ENCODE results near the gene CD8A. TPM values are rescaled to one million over a fixed set of nuclear protein-coding genes. Genes with fewer than 3 reads are reported as not detected.

The CD8A gene
- total RNA-seq, 1 donor from 2014 or later = 2.6 TPM

GRCh38 chr2:86815611-86816010 lies 24.9 kb upstream of the CD8A start:
- ATAC-seq (no peak), DNase-seq (ENCODE audit: low spot score) (no peak)

GRCh38 chr2:86809481-86810121 lies 18.9 kb upstream of the CD8A start:
- intact Hi-C loops (cut with DNase I) = no loop called here
- no peak for DNase-seq (ENCODE audit: low spot score)
- no peak for ATAC-seq

More at GRCh38 chr2:86815611-86816010, 24.9 kb upstream of the CD8A start:
- intact Hi-C loops (cut with DNase I) = no loop called here

DNA sequence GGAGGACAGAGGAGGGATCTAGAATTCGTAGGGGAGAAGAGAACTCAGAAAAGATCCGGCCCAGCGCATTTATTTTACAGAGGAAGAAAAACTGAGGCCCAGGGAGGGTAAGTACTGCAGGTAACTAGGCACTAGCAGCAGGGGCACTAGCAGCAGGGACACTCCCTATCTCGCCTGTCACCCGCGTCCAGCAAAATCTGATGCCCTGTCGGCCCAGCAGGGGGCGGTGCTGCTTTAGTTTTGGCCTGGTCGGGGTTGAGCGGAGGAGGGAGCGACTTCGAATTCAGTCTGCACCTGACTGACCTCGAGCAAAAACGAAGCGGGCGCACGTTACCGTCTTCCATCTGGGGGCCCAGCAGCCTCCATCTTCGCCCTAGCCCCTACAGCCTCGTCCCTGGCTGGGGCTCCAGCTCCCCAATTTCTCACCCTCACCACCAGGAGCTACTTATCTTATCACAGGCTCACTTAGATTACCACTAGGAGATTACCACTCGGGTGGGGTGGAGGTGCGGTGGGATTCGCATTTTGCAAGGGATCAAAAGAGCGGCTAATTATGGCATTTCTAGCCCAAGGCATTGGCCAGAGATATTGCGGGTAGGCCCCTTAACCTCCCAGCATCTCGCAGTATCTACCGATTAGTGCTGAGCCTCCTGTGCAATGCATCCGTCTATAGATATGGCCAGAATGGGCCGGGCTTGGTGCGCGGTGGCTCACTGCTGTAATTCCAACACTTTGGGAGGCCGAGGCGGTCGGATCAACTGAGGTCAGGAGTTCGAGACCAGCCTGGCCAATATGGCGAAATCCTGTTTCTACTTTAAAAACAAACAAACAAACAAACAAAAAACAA lies 17.8 kb upstream of the CD8A start:
- DNase-seq (ENCODE audit: low spot score) (peak; percentile 90), ATAC-seq (peak; percentile 97)
- intact Hi-C loops (cut with DNase I) = no loop called here

- DNase-seq (ENCODE audit: low spot score) (no peak), ATAC-seq (peak; percentile 70)
- intact Hi-C loops (cut with DNase I) = no loop called here
These were observed 17.0 kb upstream of the CD8A start for GRCh38 chr2:86807468-86808275.

DNA sequence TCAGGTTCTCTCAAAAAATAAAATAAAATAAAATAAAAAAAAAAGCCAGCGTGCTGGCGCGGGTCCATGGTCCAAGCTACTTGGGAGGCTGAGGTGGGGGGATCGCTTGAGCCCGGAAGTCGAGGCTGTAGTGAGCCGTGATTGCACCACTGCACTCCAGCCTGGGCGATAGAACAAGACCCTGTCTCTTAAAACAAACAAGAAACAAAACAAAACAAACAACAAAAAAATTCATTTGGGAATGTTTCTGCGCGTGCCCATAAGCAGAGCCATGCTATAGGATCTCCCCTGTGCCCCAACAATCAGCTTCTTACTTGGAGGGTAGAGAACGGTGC lies 16.4 kb upstream of the CD8A start:
- ATAC-seq = no peak
- intact Hi-C loops (cut with DNase I) = no loop called here
- DNase-seq (ENCODE audit: low spot score) = no peak

- ATAC-seq (no peak), DNase-seq (ENCODE audit: low spot score) (no peak)
- intact Hi-C loops (cut with DNase I) = no loop called here
These were observed 15.5 kb upstream of the CD8A start for GRCh38 chr2:86806059-86806857.

DNA sequence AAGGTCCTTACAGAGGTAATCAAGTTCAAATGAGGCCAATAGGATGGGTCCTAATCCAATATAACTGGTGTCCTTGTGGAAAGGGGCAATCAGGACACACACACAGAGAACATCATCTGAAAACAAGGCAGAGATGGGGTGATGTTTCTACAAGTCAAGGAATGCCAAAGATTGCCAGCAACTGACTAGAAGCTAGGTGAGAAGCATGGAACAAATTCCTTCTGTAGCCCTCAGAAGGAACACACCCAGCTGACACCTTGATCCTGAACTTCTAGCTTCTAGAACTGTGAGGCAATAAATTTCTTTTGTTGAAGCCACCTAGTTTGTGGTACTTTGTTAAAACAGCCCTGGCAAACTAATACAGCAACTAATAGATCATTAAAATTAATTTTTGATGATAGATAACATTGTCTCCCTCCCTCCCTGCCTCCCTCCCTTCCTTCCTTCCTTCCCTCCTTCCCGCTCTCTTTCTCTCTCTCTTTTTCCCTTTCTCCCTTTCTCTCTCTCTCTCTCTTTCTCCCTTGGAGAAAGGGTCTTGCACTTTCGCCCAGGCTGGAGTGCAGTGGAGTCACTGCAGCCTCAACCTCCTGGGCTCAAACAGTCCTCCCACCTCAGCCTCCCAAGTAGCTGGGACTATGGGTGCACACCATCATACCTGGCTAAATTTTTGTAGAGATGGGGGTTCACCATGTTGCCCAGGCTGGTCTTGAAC lies 10.3 kb upstream of the CD8A start:
- DNase-seq (ENCODE audit: low spot score) (no peak), ATAC-seq (no peak)
- intact Hi-C loops (cut with DNase I) = no loop called here

- DNase-seq (ENCODE audit: low spot score) (no peak), ATAC-seq (no peak)
- intact Hi-C loops (cut with DNase I) = no loop called here
These were observed 4.1 kb upstream of the CD8A start for GRCh38 chr2:86794861-86795260.

DNA sequence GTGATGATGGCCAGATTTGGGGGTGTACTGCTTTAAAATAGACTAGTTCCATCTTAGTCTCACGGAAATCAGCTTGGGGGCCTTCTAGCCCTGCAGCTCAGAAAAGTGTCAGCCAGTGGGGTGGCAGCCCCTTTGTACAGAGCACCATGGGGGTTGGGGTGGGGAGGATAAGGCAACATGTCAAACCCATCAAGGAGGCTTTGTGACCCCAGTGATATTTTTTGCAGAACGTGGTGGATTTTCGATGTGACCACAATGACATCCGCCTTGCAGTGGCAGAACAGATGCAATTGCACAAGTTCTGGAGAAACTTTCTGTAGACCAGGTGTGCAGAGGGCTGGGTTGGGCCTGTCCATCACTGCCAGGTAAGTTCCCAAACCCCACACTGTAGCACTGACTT lies 3.0 kb upstream of the CD8A start:
- ATAC-seq = no peak
- DNase-seq (ENCODE audit: low spot score) = no peak
- intact Hi-C loops (cut with DNase I) = no loop called here

- ATAC-seq (no peak), DNase-seq (ENCODE audit: low spot score) (no peak)
- intact Hi-C loops (cut with DNase I) = no loop called here
These were observed 860 bp upstream of the CD8A start for GRCh38 chr2:86791573-86791972.

GRCh38 chr2:86790134-86790675 lies 508 bp downstream of the CD8A start:
- no peak for ATAC-seq
- intact Hi-C loops (cut with DNase I) = no loop called here

DNA sequence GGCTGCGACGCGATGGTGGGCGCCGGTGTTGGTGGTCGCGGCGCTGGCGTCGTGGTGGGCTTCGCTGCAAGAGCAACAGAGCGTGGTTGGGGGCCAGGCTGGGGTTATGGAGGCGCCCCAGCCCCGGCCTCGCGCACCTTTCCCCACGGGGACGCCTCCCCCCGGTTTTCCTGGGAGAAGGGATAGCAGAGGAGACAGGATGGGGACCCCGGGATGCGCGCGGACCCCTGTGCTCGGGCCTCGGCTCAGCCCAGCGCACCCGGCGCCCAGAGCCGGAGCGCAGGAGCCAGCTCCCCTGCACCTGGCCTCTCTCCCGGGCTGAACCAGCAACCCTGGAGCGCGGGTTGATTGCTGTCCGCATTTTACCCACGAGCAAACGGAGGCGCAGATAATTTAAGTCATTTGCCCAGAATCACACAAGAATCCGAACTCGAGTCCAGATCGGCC lies 1.0 kb downstream of the CD8A start:
- DNase-seq (ENCODE audit: low spot score) (no peak), ATAC-seq (no peak)
- intact Hi-C loops (cut with DNase I) = no loop called here

More at GRCh38 chr2:86790134-86790675, 508 bp downstream of the CD8A start:
- DNase-seq (ENCODE audit: low spot score) = no peak

DNA sequence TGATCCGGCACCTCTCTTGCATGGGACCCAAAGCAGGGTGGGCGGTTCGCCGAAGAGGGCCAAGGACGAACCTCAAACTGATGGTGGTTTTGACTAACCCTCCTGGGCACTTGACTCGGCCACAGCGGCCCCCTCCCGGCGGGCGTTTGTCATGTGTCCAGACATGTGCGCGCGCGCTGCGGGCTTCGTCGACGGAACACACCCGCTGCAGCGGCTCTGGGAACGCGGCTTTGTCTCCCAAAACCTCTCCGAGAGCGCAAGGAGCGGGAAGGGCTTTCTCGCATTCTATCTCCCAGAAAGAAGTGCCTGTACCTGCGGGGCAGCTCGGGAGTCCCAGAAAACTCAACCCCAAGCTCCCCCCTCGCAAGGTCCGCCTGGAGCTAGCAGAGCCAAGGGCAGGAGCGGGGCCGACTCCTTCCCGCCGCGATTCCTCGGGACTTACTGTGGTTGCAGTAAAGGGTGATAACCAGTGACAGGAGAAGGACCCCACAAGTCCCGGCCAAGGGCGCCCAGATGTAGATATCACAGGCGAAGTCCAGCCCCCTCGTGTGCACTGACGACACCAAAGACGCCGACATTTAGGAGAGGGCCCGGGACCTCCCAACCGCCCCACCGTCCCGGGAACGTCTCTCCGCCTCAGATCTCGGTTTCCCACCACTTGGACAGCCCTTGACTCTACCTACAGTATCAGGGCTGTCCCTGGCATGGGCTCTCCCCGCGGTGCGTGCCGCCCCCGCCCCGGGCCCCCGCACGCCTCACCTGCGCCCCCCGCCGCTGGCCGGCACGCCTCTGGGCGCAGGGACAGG lies 1.6 kb downstream of the CD8A start:
- ATAC-seq (no peak), DNase-seq (ENCODE audit: low spot score) (peak; percentile 61)
- intact Hi-C loops (cut with DNase I) = no loop called here

DNA sequence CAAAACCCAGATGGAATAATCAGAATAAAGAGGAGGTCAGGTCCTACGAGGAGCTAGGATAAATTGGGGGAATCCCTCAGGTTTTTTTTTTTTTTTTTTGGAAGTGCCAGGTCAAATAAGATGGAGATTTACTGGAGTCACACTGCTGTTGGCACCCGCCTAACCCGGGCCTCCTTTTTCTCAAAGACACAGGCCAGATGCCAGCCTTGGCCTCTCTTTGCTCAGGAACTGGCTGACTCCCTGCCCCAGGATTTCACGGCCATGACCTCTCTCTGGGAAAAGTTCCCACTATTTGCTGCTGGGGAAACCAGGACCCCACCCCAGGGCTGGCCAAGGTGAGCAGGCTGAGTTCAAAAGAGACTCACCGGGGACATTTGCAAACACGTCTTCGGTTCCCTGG lies 2.5 kb downstream of the CD8A start:
- intact Hi-C loops (cut with DNase I) = no loop called here
- ATAC-seq = no peak
- no peak for DNase-seq (ENCODE audit: low spot score)

DNA sequence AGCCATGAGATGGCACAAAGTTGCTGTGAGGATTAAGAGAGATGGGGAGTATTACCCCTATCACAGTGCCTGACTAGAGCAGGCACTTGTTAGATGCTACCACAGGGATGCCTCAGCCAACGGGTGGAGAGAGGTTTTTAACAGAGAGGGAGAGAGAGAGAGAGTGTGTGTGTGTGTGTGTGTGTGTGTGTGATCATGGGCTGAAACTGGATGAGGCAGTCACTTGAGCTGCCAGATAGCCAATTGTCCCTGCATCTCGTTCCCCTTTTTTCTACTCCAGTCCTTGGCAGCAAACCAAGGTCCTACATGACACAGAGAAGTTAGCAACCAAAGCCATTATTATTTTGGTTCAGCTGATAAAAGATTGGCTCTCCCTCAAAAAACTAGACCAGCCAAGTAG lies 3.0 kb downstream of the CD8A start:
- DNase-seq (ENCODE audit: low spot score) (no peak), ATAC-seq (no peak)
- intact Hi-C loops (cut with DNase I) = no loop called here

DNA sequence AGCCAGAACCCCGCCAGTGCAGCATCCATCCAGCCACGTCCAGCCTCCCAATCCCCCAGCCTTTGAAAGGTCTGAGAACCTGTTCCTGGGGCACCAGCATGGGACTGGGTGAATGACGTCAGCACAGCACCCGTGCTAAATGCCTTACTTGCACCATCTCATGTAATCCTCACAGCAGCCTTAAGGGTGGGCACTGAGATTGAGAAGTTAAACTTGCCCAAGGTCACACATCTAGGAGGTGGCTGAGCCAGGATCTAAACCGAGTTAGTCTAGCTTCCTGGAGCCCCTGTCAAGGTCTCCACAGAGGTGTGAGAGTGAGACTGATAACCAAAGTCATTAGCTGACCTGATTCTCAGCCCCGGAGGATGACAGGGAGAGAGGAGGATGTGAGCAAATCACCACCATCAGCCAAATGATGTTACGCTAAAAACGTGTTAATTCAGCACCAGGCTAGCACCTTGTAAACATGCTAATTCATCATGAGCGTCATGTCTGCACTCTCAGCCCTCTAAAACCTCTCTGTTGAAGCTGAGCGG lies 4.6 kb downstream of the CD8A start:
- intact Hi-C loops (cut with DNase I) = no loop called here
- no peak for DNase-seq (ENCODE audit: low spot score)
- ATAC-seq = peak; percentile 13

- intact Hi-C loops (cut with DNase I) = no loop called here
- no peak for ATAC-seq
- DNase-seq (ENCODE audit: low spot score) = no peak
These were observed 5.3 kb downstream of the CD8A start for GRCh38 chr2:86785456-86785855.
